Suprapubic skin (tissue), 4 donors: ENCODE results near the gene HAVCR2. TPM values are rescaled to one million over a fixed set of nuclear protein-coding genes. Genes with fewer than 3 reads are reported as not detected.
A peak's percentile ranks its signal among the peaks of the same experiment; 100 is the strongest.

Experiments
- DNase-seq, 2 donors: peaks; one replicate each; pipeline ENCODE4 v3.0.0-alpha.2; 2019; ENCODE audit warnings: low spot score in 2 of 2
- H3K27ac ChIP-seq: fragments of 200-600 bp; sonication (generic); one replicate; pipeline ENCODE4 v1.5.1; 2019
- H3K27me3 ChIP-seq: fragments of 200-600 bp; sonication (generic); one replicate; pipeline ENCODE4 v1.5.1; 2019
- H3K36me3 ChIP-seq: fragments of 200-600 bp; sonication (generic); one replicate; pipeline ENCODE4 v1.5.1; 2019
- H3K4me1 ChIP-seq: fragments of 200-600 bp; sonication (generic); one replicate; pipeline ENCODE4 v1.5.1; 2019
- H3K4me3 ChIP-seq: fragments of 200-600 bp; sonication (generic); one replicate; pipeline ENCODE4 v1.5.1; 2019; ENCODE audit warnings: mild to moderate bottlenecking
- H3K9me3 ChIP-seq: fragments of 200-600 bp; sonication (generic); one replicate; pipeline ENCODE4 v1.5.1; 2019
- EP300 ChIP-seq: sonication (generic); formaldehyde crosslinking; IDR thresholded peaks from one replicate; pipeline ENCODE4 v1.6.1; 2017; ENCODE audit warnings: antibody characterized with exemption
- POLR2A ChIP-seq, 2 donors: fragments of 450-650 bp; IDR thresholded peaks; one replicate each; pipeline ENCODE4 v1.6.1; 2017; ENCODE audit warnings: antibody characterized with exemption in 2 of 2, mild to moderate bottlenecking in 2 of 2, moderate library complexity in 2 of 2
- POLR2AphosphoS5 ChIP-seq, 3 donors: sonication (generic); formaldehyde crosslinking; IDR thresholded peaks; one replicate each; pipeline ENCODE4 v1.6.1; 2017; ENCODE audit warnings: antibody characterized with exemption in 3 of 3
- WGBS: methylation state at CpG from one replicate; pipeline ENCODE4 v1.1.5; 2018; 5-methylcytosine and 5-hydroxymethylcytosine counted together
- total RNA-seq, 4 donors: library from RNA; depleted of rRNA; stranded (reverse); fragments of >200 nt; gene quantifications; one replicate each; pipeline ENCODE4 v1.1.0, GENCODE V29; 2016
- TF ChIP-seq, protein P1 (sequence below), 2 donors: fragments of 200-600 bp in 1 of 2; fragments of 450-650 bp in 1 of 2; sonication (generic) in 1 of 2; IDR thresholded peaks; one replicate each; pipeline ENCODE4 v1.5.1; 2016 to 2019; ENCODE audit warnings: antibody characterized with exemption in 2 of 2, mild to moderate bottlenecking in 1 of 2, moderate library complexity in 1 of 2

The HAVCR2 gene
- total RNA-seq, 4 donors from 2014 or later = 2.1 to 4.5 (median 3.5) TPM

DNA sequence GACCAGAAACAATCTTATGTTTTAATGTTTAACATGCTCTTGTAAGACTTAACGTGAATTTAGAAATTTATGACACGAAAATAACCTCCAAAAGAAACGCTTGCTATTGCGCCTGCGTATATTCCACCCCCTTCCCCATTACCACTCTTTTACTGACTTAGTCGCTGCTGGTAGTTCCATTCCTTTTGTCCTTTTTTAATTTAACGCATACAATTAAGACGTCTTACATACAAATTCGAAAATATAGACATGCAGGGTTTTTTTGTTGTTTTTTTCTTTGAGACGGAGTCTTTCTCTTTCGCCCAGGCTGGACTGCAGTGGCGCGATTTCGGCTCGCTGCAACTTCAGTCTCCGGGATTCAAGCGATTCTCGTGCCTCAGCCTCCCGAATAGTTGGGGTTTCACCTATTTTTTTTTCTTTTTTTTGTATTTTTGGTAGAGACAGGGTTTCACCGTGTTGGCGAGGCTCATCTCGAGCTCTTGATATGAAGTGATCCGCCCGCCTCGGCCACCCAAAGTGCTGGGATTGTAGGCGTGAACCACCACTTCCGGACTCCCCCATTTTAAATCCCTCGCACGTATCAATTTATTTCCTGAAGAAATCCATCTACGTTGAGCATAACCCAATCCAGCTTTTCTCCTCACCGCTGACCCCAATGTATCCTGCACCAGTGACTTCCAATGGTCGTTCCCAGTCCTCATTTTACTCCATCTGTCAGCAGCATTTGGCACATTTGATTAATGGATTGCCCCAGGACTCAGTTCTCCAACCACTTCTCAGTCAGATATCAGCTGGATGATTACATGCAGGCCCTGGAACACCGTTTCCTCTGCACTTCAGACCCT lies 34.5 kb upstream of the HAVCR2 start:
- WGBS = 15% methylated on average over 33 of the region's 33 CpGs
- Histone ChIP-seq H3K9me3 (no peaks in the 10 kb centered on the region), H3K27ac (peak overlapping the region; percentile 94), H3K4me1 (peaks cover 17% of the 10 kb centered on the region), H3K36me3 (peaks cover 3% of the 10 kb centered on the region), H3K27me3 (no peaks in the 10 kb centered on the region), H3K4me3 (peak overlapping the region; percentile 77)
- TF ChIP-seq POLR2AphosphoS5 (IDR thresholded peaks at IDR 0.05) (no peak), POLR2A (IDR thresholded peaks at IDR 0.05) (no peak), EP300 (no peak)
- TF ChIP-seq, protein P1, sequence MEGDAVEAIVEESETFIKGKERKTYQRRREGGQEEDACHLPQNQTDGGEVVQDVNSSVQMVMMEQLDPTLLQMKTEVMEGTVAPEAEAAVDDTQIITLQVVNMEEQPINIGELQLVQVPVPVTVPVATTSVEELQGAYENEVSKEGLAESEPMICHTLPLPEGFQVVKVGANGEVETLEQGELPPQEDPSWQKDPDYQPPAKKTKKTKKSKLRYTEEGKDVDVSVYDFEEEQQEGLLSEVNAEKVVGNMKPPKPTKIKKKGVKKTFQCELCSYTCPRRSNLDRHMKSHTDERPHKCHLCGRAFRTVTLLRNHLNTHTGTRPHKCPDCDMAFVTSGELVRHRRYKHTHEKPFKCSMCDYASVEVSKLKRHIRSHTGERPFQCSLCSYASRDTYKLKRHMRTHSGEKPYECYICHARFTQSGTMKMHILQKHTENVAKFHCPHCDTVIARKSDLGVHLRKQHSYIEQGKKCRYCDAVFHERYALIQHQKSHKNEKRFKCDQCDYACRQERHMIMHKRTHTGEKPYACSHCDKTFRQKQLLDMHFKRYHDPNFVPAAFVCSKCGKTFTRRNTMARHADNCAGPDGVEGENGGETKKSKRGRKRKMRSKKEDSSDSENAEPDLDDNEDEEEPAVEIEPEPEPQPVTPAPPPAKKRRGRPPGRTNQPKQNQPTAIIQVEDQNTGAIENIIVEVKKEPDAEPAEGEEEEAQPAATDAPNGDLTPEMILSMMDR (IDR thresholded peaks at IDR 0.05) = no peak
- DNase-seq = peak; percentile 72 to 83

DNA sequence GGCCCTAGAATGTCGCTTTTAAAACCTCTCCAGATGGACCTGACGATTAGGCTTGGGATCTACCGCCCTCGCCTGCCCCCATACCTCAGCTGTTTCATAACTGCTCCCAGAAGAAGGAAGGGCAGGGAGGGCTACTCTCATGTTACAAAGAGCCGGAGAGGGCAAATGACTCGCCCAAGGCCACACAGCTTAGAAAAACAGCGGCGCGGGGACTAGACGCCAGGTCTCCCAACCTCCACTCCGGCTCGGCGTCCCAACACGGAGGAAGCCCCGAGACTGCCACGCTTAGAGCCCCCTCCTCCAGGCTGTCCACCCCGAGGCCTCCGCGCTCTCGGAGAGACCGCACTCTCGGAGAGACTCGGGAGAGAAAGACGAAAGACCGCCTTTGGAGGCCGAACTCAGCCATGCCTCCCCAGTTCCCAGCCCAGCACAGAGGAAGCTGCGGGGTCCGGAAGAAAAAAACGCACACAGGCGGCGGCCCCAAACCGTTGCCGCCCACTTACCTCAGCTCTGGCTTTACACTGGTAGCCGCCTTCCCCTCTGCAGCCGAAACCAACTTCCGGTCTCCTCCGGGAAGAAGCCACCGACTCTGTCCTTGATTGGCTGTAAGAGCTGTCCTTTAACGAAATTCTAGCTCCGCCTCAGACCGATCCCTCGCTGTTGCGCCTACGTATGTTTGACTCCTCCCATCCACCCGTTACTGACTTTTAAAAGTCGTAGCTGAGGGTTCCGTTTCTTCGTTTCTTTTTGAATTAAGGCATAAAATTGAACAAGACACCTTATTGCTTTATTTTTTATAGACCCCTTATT lies 33.7 kb upstream of the HAVCR2 start, which contains the start of gene MED7:
TSS of gene MED7 (minus strand) at position 549 of the 810 bp plus-strand sequence. CDS start 3,434 bp downstream, outside the sequence.
- TF ChIP-seq EP300 (no peak), POLR2AphosphoS5 (IDR thresholded peaks at IDR 0.05) (peak in 2 of 3 donors; percentile 9 to 61), POLR2A (IDR thresholded peaks at IDR 0.05) (peak in 1 of 2 donors; percentile 77)
- TF ChIP-seq, protein P1 (IDR thresholded peaks at IDR 0.05) = no peak
- Histone ChIP-seq H3K27ac (peak within 1 kb of the TSS; percentile 94), H3K4me1 (peaks cover 17% of the 10 kb centered on the region), H3K36me3 (peaks cover 12% of the 10 kb centered on the region), H3K9me3 (no peaks in the 10 kb centered on the region), H3K27me3 (no peaks in the 10 kb centered on the region), H3K4me3 (peak within 1 kb of the TSS; percentile 77)
- peak; percentile 96 to 97 for DNase-seq
- under 1% methylated on average over 26 of the region's 48 CpGs for WGBS

DNA sequence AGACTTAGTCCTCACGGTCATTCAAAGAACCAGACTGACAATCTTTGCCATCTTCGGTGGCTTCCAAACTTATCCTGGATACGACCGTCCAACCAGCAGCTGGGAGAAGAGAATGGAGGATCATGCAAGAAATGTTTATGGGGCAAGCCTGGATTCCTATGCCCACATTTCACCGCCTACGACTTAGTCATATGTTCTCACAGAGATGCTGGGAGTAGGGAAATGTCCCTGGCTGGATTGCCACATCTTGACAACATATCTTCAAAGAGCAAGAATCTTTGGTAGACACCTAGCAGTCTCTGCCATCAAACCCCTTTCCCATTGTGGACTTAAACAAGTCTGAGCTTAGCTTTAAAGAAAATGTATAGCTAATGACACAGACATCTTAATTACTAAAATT lies 28.8 kb upstream of the HAVCR2 start:
- TF ChIP-seq EP300 (no peak), POLR2AphosphoS5 (IDR thresholded peaks at IDR 0.05) (no peak), POLR2A (IDR thresholded peaks at IDR 0.05) (no peak)
- TF ChIP-seq, protein P1 (IDR thresholded peaks at IDR 0.05) = no peak
- no peaks in the 10 kb centered on the region for H3K27me3 ChIP-seq
- 92% methylated on average over 6 of the region's 6 CpGs for WGBS
- DNase-seq = no peak
- H3K4me1 ChIP-seq = peaks cover 13% of the 10 kb centered on the region
- H3K9me3 ChIP-seq = no peaks in the 10 kb centered on the region
- peaks cover 14% of the 10 kb centered on the region for H3K36me3 ChIP-seq
- H3K4me3 ChIP-seq = no peak overlapping the region
- no peak overlapping the region for H3K27ac ChIP-seq

DNA sequence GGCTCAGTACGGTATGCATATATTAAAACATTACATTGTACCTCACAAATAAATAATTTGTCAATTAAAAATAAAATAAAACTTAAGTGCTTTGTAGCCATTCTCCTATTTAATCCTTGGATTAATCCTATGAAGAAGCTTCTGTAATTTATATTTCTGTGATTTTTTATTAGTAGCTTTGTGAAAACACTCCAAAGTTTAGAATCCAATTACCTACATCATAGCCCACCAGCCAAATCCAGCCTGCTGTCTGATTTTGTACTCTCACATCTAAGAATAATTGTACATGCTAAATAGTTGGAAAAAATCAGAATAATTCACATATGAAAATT lies 23.4 kb upstream of the HAVCR2 start:
- no peak for DNase-seq
- 40% methylated on average over 1 of the region's 1 CpG for WGBS

More for the DNA sequence above, 23.4 kb upstream of the HAVCR2 start:
- Histone ChIP-seq H3K36me3 (no peaks in the 10 kb centered on the region), H3K27ac (no peak overlapping the region), H3K4me1 (no peaks in the 10 kb centered on the region), H3K27me3 (no peaks in the 10 kb centered on the region), H3K9me3 (no peaks in the 10 kb centered on the region), H3K4me3 (no peak overlapping the region)
- TF ChIP-seq, protein P1 (IDR thresholded peaks at IDR 0.05) = no peak
- TF ChIP-seq POLR2A (IDR thresholded peaks at IDR 0.05) (no peak), EP300 (no peak), POLR2AphosphoS5 (IDR thresholded peaks at IDR 0.05) (no peak)
